Stimulated activated CD8-positive, alpha-beta memory T cell treated with anti-CD3 and anti-CD28 coated beads, Interleukin-7, amount 100 ng/mL, for 4 hours (primary cell): ENCODE results near the gene C1R.
"Not testable (repeated sequence)": the region's sequence is repeated elsewhere in the genome, so short reads cannot be mapped to it uniquely, and the experiment has no call there.

Experiments used
- DNase-seq, 2 donors: peaks; one replicate each; pipeline ENCODE4 v3.0.0-alpha.2; 2020; ENCODE audit warnings: low read depth in 2 of 2

Gene C1R

DNA sequence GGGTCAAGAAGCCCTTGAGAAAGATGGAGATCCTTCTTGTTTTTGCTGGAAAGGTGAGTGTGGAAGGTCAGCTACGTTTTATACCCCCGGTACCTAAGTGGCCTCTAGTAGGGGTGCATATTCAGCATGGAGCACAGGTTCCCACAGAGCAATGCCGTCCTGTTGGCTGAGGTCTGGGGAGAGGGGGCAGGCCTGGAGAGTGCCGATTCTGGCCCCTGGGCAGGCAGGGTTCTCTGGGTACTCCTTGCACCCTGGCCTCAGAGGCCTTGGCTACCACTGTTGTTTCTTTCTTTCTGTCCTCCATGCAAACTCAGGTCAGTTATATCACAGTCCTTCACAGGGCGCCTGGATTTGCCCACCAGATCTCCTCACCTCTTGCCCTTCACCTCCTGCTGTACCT, 27.9 kb upstream of the C1R start:
- no peak for DNase-seq

DNA sequence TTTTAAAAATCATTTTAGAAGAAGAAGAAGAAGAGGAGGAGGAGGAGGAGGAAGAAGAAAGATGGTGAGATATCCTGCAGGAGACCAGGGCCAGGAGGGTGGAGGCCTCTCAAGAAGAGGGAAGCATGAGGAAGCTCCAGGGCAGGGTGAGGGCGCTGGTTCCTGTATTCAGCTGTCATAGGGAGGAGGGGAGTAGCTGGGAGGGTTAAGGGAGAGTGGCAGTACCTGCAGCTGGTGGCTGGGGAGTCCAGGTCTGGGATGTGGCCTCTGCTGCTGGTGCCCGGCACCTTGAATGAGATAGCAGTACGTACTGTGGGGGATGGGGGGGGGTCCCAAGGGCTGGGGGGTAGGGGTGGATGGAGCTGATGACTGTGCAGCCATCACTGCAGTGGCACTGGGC, 26.6 kb upstream of the C1R start:
- DNase-seq: no peak

DNA sequence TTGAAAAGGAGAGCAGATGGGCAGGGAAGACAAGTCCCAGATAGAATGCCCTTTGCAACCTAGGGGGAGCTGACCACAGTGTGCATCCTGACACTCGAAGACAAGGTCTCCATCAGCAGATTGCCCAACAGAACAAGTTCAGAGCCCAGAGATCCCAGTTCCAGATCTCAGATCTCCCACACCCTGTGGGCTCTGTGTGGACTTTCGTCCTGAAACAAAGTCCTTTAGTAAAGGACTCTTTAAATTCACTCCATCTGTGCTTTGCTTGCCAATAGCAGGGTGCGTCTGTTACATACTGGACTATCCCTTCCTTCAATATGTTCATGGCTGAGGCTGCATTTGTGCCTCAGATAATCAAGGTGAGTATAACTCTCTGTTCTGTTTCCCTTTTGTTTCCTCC, 25.4 kb upstream of the C1R start:
- no peak for DNase-seq

DNA sequence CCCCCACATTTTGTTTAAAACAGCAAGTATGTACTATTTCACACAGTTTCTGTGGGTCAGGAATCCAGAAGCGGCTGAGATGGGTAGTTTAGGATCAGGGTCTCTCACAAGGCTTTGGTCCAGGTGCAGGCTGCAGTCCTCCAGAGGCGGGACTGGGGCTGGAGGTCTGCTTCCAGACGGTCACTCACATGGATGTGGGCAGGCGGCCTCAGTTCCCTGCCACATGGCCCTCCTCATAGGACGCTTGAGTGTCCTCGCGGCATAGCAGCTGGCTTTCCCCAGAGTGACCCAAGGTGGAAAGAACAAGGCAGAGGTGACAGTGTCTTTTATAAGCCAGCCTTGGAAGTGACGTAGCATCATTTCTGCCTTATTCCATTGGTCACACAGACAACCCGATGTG, 24.7 kb upstream of the C1R start:
- no peak for DNase-seq

DNA sequence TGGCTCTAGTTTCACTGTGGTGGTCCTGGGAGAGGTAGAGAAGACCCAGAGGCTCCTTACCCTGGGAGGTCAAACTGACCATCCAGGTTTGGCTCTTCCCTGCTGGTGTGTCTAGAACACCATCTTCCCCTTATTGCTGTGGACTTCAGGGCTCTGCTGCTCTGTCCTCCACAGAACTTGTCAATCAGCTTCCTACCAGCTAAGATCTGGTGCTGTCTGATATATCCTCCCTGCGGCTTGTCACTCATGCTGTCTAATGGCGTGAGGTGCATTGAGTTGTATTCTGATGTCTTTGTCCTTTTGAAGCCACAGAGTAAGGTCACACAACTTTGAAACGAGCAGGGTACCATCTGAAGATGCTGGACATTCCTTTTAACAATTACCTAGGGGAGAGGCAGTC, 24.0 kb upstream of the C1R start:
- no peak for DNase-seq

DNA sequence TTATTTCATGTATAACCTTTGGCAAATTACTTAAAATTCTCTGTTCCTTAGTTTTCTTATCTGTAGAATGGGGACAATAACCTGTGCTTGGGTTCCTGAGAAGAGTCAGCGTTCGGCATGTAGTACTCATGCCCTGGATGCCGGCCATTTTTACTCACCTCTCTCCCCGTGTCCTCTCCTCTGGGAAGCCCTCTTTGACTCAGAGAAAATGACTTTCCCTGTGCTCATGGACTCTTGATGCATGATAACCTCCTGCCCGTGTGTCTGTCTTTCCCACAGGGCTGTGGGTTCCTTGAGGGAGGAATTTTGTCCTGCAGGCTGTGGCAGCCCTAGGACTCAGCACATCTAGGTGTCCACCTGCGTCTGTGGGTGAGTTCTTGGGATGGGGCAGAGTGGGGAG, 22.6 kb upstream of the C1R start:
- no peak for DNase-seq

DNA sequence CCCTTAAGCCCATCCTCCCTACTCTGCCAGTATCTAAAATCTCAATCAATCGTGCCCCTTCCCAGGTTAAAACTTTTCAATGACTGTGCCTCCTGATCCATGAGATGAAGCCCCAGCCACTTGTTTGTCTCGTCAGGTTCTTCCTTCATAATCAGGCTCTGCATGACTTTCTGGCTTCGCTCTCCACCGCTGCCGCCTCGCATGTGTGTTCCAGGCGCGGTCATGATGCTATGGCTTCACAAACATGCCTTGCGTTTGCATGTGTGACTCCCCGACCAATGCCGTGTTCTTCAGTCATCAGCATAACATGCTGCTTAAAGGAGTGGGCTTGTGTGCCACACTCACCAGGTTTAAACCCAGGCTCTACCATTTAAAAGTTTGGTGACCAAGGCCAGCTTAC, 21.8 kb upstream of the C1R start:
- DNase-seq: no peak

DNA sequence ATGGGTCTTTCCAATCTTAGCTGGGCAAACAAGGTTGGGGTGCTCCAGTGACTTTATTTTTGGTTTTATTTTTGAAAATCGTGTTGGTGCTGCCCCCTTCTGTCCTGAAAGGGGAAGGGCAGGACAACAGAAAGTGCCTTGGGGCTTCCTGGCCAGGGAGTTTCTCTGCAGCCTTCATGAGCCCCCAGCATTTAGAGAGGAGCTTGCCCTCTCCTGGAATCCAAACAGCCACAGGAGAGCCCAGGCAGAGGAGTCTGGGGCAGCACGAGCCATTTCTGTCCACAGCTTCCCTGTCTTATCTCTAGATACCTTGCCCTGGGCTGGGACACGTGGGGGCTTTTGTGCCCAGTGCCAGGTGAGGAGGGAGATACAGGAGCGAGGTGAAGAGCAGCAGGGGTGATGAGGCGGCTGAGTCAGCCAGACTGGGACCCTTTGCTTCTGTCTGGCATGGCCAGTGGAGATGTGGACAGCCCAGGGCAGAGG, 21.2 kb upstream of the C1R start:
- no peak for DNase-seq

DNA sequence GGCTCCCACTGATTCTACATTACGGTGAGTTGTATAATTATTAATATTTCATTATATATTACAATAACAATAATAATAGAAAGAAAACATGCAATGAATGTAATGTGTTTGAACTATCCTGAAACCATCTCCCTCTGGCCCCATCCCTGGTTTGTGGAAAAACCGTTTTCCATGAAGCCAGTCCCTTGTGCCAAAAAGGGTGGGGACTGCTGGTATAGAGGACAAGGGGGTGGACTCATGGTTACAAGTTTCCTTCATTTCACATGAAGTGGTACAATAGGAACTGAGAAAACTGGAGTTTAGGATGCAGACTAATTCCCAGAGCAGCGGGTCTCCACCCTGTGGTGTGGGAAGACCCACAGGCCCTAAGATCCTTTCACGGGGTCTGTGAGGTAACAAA, 19.8 kb upstream of the C1R start:
- DNase-seq: no peak

DNA sequence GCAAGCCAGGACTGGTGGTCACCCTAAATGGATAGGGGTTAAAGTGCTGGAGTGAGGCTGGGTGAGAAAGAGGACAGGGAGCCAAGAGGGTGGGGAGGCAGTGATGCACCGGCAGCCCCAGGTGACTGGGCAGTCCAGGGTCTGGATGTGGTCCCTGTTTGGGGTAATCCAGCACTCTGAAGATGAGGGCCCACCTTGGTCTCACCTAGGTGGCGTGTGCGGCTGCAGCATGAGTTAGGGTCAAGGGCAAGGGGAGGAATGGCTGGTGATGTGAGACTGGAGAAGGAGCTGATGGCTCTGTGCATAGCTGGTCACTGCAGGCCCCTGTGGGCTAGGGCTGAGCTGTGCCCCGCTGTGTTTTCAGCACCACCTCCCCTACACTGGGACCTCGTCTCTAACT, 18.4 kb upstream of the C1R start:
- no peak for DNase-seq

DNA sequence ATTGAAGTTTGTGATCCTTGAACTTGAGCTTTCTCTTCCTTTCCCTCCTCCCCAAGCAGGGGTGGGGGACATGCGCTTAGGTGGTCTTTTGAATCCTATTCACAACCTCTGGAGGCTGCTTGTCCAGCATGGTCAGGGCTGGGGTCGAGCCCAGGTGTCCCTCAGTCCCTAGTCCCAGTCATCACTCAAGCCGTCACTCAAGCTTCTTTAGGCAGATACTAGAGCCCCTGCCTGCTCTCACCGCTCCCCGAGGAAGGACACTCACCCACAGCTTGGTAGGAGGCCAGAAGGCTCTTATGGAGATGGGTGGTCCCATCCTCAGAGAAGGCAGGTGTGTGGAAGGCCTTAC, 17.3 kb upstream of the C1R start:
- no peak for DNase-seq

DNA sequence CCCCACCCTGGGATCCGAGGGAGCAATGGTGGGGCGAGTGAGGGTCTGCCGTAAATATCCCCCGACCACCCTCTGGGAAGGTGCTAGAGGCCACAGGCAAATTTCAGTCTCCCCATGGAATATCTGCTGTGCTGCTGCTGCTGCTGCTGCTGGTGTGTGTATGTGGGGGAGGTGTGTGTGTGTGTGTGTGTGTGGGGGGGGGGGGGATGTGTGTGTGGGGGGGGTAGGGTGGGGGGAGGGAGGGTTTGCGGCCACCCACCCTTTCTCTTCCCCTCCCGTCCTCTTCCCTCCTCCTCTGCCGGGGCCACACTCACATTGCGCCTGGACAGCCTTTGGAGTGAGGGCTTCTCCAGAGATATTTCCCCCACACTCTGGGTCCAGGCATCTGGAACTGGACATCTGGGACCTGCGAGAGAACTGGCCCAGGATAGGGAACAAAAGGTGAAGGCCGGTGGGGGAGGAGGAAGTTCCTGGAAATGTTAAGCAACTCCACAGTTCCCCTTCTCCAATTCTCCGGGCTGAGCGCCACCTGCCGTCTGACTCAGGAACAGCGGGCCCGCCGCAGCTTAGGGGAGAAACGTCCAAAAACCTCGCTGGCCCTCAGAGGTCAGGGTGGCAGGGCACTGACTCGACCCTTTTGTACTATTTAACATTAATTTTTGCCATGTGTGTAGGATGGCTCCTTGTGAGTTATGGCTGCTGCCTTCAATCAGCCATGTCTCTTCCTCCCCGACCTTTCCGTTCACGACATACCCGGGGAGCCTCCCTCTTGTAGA, 16.7 kb upstream of the C1R start, which contains the start of gene C1RL:
C1RL (minus strand) TSS at position 419 of the 776 bp plus-strand sequence; CDS start at position 385, 34 bp downstream.
- DNase-seq: peak; percentile 63 to 69

DNA sequence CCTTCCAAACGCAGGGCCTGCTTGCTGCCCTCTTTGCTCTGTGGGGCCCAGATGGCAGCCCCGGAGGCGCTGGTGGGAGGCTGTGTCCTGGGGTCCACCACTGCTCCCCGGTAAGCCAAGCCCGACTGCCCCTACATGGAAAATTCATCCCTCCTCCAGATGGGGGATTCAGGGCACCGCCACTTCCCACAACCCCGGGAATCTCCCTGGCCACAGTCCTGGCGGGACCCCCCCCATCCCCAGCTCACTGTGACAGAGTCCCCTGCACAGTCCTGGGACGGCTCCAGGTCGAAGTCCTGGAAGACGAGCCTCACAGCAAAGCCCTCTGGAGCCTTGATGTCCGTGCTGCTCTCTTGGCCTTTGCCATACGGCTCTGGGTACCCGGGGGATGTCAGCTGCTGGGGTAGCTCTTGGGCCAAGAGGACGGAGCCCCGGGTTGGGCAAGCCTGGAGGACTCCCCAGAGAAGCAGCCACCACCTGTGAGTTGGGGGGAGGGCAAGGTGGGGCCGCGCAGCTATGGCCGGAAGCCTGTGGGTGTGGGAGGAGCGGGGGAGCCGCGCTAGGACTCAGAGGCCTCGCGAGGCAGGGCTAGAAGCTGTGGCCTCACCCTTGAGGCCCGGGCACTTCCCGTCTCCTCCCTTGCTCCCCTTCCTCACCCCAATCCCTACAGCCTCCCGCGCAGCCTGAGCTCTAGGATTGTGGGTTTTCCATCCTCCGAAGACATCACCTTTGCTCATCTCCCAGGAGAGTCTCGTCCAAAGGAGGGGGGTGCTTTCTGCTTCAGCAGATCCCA, 16.0 kb upstream of the C1R start:
- DNase-seq: peak; percentile 50 to 65

DNA sequence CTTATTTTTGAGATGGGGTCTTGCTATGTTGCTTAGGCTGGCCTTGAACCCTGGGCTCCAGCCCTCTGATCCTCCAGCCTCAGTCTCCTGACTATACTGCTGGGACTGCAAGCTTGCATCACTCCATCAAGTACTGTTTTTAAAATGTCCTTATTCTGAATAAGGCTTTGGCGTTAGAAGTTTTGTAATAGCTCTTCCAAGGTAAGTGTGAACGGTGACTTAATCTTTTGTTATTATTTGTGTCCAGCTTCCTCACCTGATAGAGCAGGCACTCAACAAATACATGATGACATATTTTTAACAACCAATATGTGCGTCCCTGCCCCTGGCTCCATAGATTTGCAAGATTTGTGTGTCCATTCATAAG, 15.4 kb upstream of the C1R start:
- DNase-seq: no peak

DNA sequence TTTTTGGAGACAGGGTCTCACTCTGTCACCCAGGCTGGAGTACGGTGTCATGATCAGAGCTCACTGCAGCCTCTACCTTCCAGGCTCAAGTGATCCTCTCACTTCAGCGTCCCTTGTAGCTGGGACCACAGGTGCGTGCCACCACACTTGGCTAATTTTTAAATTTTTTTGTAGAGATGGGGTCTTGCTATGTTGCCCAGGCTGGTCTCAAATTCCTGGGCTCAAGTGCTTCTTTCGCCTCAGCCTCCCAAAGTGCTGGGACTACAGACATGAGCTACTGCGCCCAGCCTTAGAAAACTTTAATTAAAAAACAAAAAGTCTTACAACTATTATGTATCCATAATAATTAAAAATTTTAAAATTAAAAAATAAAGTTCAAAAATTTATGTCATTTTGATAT, 14.9 kb upstream of the C1R start:
- not testable (repeated sequence) for DNase-seq

DNA sequence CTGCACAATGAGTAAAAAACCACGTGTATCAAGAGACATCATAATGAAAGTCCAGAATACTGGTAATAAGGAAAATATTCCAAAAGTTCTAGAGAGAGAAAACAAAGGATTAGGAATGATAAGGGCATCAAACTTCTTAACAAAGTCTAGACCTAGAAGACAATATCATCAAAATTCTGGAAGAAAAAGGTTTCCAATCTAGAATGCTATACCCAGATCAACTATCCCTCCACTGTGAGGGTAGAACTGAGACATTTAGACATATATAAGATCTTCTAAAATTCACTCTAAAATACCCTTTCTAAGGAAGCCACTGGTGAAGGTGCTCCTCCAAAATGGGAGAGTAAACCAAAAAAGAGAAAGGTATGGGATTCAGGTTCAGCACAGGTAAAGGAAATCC, 13.8 kb upstream of the C1R start:
- DNase-seq: no peak

DNA sequence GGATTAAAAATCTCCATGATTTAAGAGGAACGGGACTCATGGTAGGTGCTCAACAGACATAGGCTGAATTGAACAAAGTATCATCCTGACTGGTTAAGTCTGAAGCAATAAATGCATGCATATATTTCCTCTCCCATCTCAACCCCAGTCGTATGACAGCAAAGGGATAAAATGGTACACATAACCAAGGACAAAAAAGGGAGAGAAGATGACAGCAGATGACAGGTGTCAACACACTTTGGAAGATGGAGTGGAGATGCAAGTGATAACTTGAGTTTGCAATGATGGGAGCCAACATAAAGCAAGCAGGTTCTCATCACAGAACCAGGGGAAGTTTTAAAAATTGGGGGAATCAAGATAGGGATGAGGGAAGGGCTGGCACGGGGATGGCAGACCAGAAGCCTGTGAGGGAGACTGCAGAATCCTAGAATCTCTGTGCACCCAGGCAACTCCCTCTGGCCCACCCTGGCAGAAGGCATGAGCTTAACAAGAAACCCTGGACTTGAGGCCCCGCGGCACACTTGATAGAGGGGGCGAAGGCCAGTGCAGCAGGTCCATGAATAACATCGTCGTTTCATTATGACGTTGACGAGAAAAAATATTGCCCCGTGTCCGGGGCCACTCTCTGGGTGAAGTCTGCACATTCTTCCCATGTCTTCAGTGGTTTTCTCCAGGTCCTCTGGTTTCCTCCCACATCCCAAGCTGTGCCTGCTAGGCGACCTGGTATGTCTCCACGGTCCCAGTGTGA, 11.8 kb upstream of the C1R start:
- DNase-seq: no peak

DNA sequence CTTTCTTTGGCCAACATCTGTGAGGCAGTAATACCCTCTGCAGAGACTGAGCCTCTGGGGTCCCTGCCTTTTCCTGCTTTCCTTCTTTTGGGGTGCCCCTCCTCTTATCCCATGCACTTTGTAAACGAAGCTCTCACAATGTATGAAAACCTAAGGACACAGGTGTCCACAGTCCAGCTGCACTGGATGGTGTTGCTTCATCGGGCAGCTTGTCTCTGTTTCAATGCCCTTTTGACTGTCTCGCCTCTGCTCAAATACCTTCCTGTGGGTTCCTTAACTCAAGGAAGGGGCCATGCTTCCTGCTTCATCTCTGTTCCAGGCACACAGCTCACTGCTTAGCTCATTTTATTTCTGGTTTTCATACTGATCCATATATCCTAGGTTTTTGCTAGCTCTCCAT, 10.3 kb upstream of the C1R start:
- DNase-seq: no peak

DNA sequence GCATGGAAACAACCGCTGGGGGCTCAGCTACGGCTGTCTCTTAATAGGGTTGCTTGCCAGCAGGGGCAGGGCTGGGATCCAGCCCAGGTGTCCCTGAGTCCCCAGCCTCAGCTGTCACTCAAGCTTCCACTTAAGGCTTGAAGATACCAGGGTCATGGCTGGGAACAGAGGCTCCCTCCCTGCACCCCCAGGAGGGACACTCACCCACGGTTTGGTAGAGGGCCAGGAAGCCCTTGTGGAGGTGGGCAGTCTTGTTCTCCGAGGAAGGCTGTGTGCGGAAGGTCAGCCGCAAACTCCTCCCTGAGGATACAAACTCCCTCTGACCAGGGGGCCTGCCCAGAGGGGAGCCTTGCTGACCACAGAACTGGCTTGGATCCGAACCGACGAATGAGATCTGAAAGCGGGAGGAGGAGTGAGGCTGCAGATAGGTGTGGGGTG, 9.5 kb upstream of the C1R start:
- DNase-seq: no peak

DNA sequence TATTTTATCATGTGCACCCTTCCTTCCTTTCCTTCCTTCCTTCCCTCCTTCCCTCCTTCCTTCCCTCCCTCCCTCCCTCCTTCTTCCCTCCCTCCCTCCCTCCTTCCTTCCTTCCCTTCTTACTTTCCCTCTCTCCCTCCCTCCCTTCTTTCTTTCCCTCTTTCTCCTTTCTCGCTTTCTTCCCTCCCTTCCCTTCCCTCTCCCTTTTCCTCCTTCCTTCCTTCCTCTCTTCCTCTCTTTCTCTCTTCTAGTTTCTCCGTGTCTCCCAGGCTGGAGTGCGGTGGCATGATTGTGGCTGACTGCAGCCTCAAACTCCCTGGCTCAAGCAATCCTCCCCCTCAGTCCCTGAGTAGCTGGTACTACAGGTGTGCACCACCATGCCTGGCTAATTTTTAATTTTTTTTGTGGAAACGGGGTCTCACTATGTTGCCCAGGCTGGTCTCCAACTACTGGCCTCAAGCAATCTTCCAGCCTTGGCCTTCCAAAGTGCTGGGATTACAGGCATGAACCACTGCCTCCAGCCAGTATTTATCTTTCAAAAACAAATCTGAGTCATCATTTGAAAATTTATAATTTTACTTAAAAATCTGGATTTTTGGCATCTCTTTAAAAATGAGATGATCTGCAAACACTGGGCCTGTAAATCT, 8.9 kb upstream of the C1R start:
- no peak for DNase-seq

DNA sequence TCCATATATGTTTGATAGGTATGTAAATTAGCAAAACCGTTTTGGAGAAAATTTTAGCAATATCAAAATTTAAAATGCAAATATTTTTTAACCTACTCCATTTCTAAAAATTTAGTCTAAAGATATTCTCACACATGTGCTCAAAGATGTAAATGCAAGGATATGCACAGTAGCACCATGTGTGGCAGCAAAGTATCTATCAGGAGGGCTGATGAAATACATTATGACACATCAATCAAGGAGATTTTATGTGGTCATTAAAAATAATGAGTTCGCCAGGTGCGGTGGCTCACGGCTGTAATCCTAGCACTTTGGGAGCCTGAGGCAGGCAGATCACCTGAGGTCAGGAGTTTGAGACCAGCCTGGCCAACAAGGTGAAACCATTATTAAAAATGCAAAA, 8.0 kb upstream of the C1R start:
- no peak for DNase-seq
